HepG2 (cell line): Measurements from ENCODE around the gene PPP4C. TPM values are rescaled to one million over a fixed set of nuclear protein-coding genes. Genes with fewer than 3 reads are reported as not detected.

Experiments
- ARID4A ChIP-seq: sonication (generic); formaldehyde crosslinking; IDR thresholded peaks from 2 replicates; pipeline ENCODE4 v1.5.0; 2020; ENCODE audit warnings: mild to moderate bottlenecking, missing genetic modification reagents, borderline replicate concordance
- DMAP1 ChIP-seq: IDR thresholded peaks from 2 replicates; pipeline ENCODE4 v1.6.1; 2016
- ESRRA ChIP-seq: sonication (generic); formaldehyde crosslinking; IDR thresholded peaks from 2 replicates; pipeline ENCODE4 v1.5.1; 2020; ENCODE audit warnings: mild to moderate bottlenecking, low read depth, missing genetic modification reagents
- GLI4 ChIP-seq: sonication (generic); formaldehyde crosslinking; IDR thresholded peaks from 2 replicates; pipeline ENCODE4 v1.5.1; 2020; ENCODE audit warnings: missing genetic modification reagents, mild to moderate bottlenecking, moderate library complexity, borderline replicate concordance
- HNF1B ChIP-seq: sonication (generic); formaldehyde crosslinking; IDR thresholded peaks from 2 replicates; pipeline ENCODE4 v1.5.1; 2020; ENCODE audit warnings: mild to moderate bottlenecking, moderate library complexity, missing genetic modification reagents
- IRX3 ChIP-seq: sonication (generic); formaldehyde crosslinking; IDR thresholded peaks from 2 replicates; pipeline ENCODE4 v1.8.1; 2023; ENCODE audit warnings: mild to moderate bottlenecking, low read depth, missing genetic modification reagents, borderline replicate concordance
- KLF6 ChIP-seq: IDR thresholded peaks from 2 replicates; pipeline ENCODE4 v1.8.0; 2016; ENCODE audit warnings: missing biosample characterization, missing genetic modification reagents
- NFE2L2 ChIP-seq: fragments of 150-350 bp; IDR thresholded peaks from 2 replicates; pipeline ENCODE4 v1.6.1; 2014; ENCODE audit warnings: low read length
- POGZ ChIP-seq: sonication (generic); formaldehyde crosslinking; IDR thresholded peaks from 2 replicates; pipeline ENCODE4 v1.4.0; 2020; ENCODE audit warnings: mild to moderate bottlenecking, missing genetic modification reagents
- TFAP4 ChIP-seq: sonication (generic); IDR thresholded peaks from 2 replicates; pipeline ENCODE4 v1.6.1; 2016; ENCODE audit warnings: low read depth, borderline replicate concordance
- THAP9 ChIP-seq: sonication (generic); formaldehyde crosslinking; IDR thresholded peaks from 2 replicates; pipeline ENCODE4; 2020; ENCODE audit warnings: missing genetic modification reagents, mild to moderate bottlenecking, borderline replicate concordance
- WIZ ChIP-seq: sonication (generic); formaldehyde crosslinking; IDR thresholded peaks from 2 replicates; pipeline ENCODE4 v1.5.1; 2020; ENCODE audit warnings: mild to moderate bottlenecking, missing genetic modification reagents
- ZFX ChIP-seq: sonication (generic); formaldehyde crosslinking; IDR thresholded peaks from 2 replicates; pipeline ENCODE4 v1.4.0; 2020; ENCODE audit warnings: mild to moderate bottlenecking, low read depth, missing genetic modification reagents, moderate library complexity
- ZNF275 ChIP-seq: sonication (generic); formaldehyde crosslinking; IDR thresholded peaks from 2 replicates; pipeline ENCODE4 v1.8.0; 2022; ENCODE audit warnings: missing genetic modification reagents, mild to moderate bottlenecking, inconsistent platforms, borderline replicate concordance
- ZNF333 ChIP-seq: sonication (generic); formaldehyde crosslinking; IDR thresholded peaks from 2 replicates; pipeline ENCODE4 v1.4.0; 2020; ENCODE audit warnings: mild to moderate bottlenecking, missing genetic modification reagents, borderline replicate concordance
- ZNF816 ChIP-seq: sonication (generic); formaldehyde crosslinking; IDR thresholded peaks from 2 replicates; pipeline ENCODE4 v1.8.0; 2022; ENCODE audit warnings: missing genetic modification reagents, mild to moderate bottlenecking, borderline replicate concordance
- ZNF878 ChIP-seq: sonication (generic); formaldehyde crosslinking; IDR thresholded peaks from 2 replicates; pipeline ENCODE4 v1.8.1; 2023; ENCODE audit warnings: mild to moderate bottlenecking, missing genetic modification reagents, moderate library complexity
- polyA plus RNA-seq, 8 experiments: library from polyadenylated mRNA; depleted of rRNA in 3 of 8; stranded (reverse) in 7 of 8; unstranded in 1 of 8; fragments of >200 nt; fragmentation: Illumina TruSeq in 4 of 8; extraction: Trizol in 4 of 8; gene quantifications; 2 replicates each; pipeline versions ENCODE4 v1.2.1 to v1.2.3, GENCODE V29; 2011 to 2016; ENCODE audit warnings: low read depth in 4 of 8, missing spikeins in 1 of 8, mixed read lengths in 1 of 8; ENCODE audit not compliant: insufficient read depth in 1 of 8
- total RNA-seq, 5 experiments: library from RNA; depleted of rRNA; stranded (reverse); fragments of >200 nt; fragmentation: Illumina TruSeq; extraction: Trizol; gene quantifications; 2 replicates each; pipeline ENCODE4 v1.2.3, GENCODE V29; 2016; ENCODE audit warnings: low read depth in 1 of 5

Gene PPP4C
- total and polyA plus RNA-seq, 2 of the 13 experiments (the other 11 are each of a cell fraction or from before 2014, with no cell fraction given) = 176 to 220 TPM

- TF ChIP-seq ZNF275 (CRISPR knock-in tag) (0 out of 2 replicates have a peak, but pooled peaks have one; percentile 0), HNF1B (CRISPR knock-in tag) (no peak), TFAP4 (0 out of 2 replicates have a peak, but pooled peaks have one; percentile 3), ZNF878 (CRISPR knock-in tag) (peak; percentile 81; the same call in 1 of the 2 replicates), NFE2L2 (peak; percentile 37; the same call in 1 of the 2 replicates), ARID4A (CRISPR knock-in tag) (peak; percentile 52), WIZ (CRISPR knock-in tag) (peak; percentile 77; the same call in 1 of the 2 replicates), ESRRA (CRISPR knock-in tag) (peak; percentile 92), POGZ (CRISPR knock-in tag) (no peak), KLF6 (CRISPR knock-in tag) (no peak), ZNF333 (CRISPR knock-in tag) (no peak; the same call in 1 of the 2 replicates), ZFX (0 out of 2 replicates have a peak, but pooled peaks have one; percentile 6), GLI4 (CRISPR knock-in tag) (no peak), DMAP1 (CRISPR knock-in tag) (no peak), THAP9 (CRISPR knock-in tag) (no peak), ZNF816 (CRISPR knock-in tag) (no peak), IRX3 (CRISPR knock-in tag) (peak; percentile 42; the same call in 1 of the 2 replicates)
These were observed 9.6 kb upstream of the PPP4C start (continued) for GRCh38 chr16:30065943-30066760.
